C4-2B (cell line): ENCODE measurements around the gene ASB16.

Source experiments
- ZFX ChIP-seq: fragments of 450-650 bp; IDR thresholded peaks from 2 replicates; pipeline ENCODE4 v1.6.1; 2017
- TF ChIP-seq, protein P1 (sequence below): fragments of 450-650 bp; conservative IDR thresholded peaks from 2 replicates; pipeline ENCODE4 v1.5.1; 2017; ENCODE audit warnings: mild to moderate bottlenecking

GRCh38 chr17:44202756-44203155 is 32.3 kb downstream of the ASB16 start:
- TF ChIP-seq, protein P1, sequence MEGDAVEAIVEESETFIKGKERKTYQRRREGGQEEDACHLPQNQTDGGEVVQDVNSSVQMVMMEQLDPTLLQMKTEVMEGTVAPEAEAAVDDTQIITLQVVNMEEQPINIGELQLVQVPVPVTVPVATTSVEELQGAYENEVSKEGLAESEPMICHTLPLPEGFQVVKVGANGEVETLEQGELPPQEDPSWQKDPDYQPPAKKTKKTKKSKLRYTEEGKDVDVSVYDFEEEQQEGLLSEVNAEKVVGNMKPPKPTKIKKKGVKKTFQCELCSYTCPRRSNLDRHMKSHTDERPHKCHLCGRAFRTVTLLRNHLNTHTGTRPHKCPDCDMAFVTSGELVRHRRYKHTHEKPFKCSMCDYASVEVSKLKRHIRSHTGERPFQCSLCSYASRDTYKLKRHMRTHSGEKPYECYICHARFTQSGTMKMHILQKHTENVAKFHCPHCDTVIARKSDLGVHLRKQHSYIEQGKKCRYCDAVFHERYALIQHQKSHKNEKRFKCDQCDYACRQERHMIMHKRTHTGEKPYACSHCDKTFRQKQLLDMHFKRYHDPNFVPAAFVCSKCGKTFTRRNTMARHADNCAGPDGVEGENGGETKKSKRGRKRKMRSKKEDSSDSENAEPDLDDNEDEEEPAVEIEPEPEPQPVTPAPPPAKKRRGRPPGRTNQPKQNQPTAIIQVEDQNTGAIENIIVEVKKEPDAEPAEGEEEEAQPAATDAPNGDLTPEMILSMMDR = no peak
- TF ChIP-seq ZFX = no peak
